ENCODE results near the gene PCDHGA7. TPM values are rescaled to one million over a fixed set of nuclear protein-coding genes. Genes with fewer than 3 reads are reported as not detected.
"Not testable (repeated sequence)": the region's sequence is repeated elsewhere in the genome, so short reads cannot be mapped to it uniquely, and the experiment has no call there.

Gene PCDHGA7
- total and polyA plus RNA-seq, 12 donors: 0.54 to 11.5 (median 7.7) TPM

- H3K9me3 ChIP-seq: peaks cover 0 to 100% (median 55%) of the 10 kb centered on the region in 11 donors
Observed at GRCh38 chr5:141407790-141408505, 25.4 kb downstream of the PCDHGA7 start, which contains the start of gene PCDHGB6. TSS of gene PCDHGB6 (plus strand) at chr5:141408021. CDS start at chr5:141408203, 182 bp downstream.

GRCh38 chr5:141409598-141410306 is 27.2 kb downstream of the PCDHGA7 start:
- Histone ChIP-seq H3K27ac (no peak overlapping the region), H3K9me3 (peaks cover 0 to 100% (median 48%) of the 10 kb centered on the region in 11 donors), H3K27me3 (peaks cover 0 to 95% (median 0%) of the 10 kb centered on the region in 7 donors), H3K36me3 (peaks cover 0 to 75% (median 0%) of the 10 kb centered on the region in 9 donors), H3K4me1 (peaks cover 0 to 15% (median 0%) of the 10 kb centered on the region in 9 donors), H3K4me3 (no peak overlapping the region)
- TF ChIP-seq, protein P1, sequence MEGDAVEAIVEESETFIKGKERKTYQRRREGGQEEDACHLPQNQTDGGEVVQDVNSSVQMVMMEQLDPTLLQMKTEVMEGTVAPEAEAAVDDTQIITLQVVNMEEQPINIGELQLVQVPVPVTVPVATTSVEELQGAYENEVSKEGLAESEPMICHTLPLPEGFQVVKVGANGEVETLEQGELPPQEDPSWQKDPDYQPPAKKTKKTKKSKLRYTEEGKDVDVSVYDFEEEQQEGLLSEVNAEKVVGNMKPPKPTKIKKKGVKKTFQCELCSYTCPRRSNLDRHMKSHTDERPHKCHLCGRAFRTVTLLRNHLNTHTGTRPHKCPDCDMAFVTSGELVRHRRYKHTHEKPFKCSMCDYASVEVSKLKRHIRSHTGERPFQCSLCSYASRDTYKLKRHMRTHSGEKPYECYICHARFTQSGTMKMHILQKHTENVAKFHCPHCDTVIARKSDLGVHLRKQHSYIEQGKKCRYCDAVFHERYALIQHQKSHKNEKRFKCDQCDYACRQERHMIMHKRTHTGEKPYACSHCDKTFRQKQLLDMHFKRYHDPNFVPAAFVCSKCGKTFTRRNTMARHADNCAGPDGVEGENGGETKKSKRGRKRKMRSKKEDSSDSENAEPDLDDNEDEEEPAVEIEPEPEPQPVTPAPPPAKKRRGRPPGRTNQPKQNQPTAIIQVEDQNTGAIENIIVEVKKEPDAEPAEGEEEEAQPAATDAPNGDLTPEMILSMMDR (IDR thresholded peaks at IDR 0.05): no peak
- DNase-seq: no peak
- peak in 1 of 8 donors; percentile 29 for ATAC-seq
- 30 to 34% methylated on average over 64 of the region's 64 CpGs for WGBS, 2 donors
- intact Hi-C loops (cut with DNase I): loop anchor here in 4 of 10 donors (5.0 to 10.0 kb wide), 6 partner anchors 55 to 195 kb away; partner anchors contain the start of genes PCDHB13 (in 1 of the 4), PCDHGA4 (in 1 of the 4), PCDHGB1 (in 1 of the 4) and PCDHGB2 (in 1 of the 4)

More at GRCh38 chr5:141407790-141408505, 25.4 kb downstream of the PCDHGA7 start, which contains the start of gene PCDHGB6:
- Histone ChIP-seq H3K36me3 (peaks cover 0 to 71% (median 0%) of the 10 kb centered on the region in 9 donors), H3K27me3 (peaks cover 0 to 92% (median 0%) of the 10 kb centered on the region in 7 donors), H3K27ac (peak within 1 kb of the TSS in 6 of 10 donors; percentile 20 to 60 (median 44)), H3K4me3 (peak within 1 kb of the TSS in 9 of 10 donors; percentile 14 to 46 (median 43))
- intact Hi-C loops (cut with DNase I): loop anchor here in 2 of 10 donors (5.0 to 10.0 kb wide), 2 partner anchors 53 to 154 kb away; partner anchors contain the start of genes PCDHGA4 (in 1 of the 2), PCDHGB1 (in 1 of the 2) and PCDHGB2 (in 1 of the 2)
- TF ChIP-seq, protein P1 (IDR thresholded peaks at IDR 0.05): peak; percentile 24 to 71 (median 56)
- not testable (repeated sequence) for H3K4me1 ChIP-seq
- DNase-seq (peak in 1 of 2 donors; percentile 57), ATAC-seq (peak; percentile 71 to 91 (median 84))
- 15 to 17% methylated on average over 48 to 49 of the region's 51 CpGs for WGBS, 2 donors

DNA sequence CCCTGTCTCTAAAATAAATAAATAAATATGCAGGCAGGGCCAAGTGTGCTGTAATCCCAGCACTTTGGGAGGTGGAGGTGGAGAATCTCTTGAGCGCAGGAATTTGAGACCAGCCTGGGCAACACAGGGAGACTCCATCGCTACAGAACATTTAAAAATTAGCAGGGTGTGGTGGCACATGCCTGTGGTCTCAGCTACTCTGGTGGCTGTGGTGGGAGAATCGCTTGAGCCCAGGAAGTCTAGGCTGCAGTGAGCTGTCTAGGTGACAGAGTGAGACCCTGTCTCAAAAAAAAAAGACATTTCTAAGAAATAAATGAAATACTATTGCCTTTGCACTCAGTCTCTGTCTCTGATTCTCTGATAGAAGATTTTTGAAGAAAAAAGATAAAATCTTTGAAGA is 29.0 kb downstream of the PCDHGA7 start:
- WGBS, 2 donors: 74 to 75% methylated on average over 3 of the region's 3 CpGs
- no peak overlapping the region for H3K4me3 ChIP-seq
- H3K9me3 ChIP-seq: peaks cover 0 to 100% (median 54%) of the 10 kb centered on the region in 11 donors
- DNase-seq (no peak), ATAC-seq (no peak)
- peaks cover 0 to 96% (median 0%) of the 10 kb centered on the region in 7 donors for H3K27me3 ChIP-seq
- H3K36me3 ChIP-seq: peaks cover 0 to 66% (median 0%) of the 10 kb centered on the region in 9 donors
- H3K27ac ChIP-seq: no peak overlapping the region
- intact Hi-C loops (cut with DNase I): loop anchor here in 4 of 10 donors (5.0 to 10.0 kb wide), 4 partner anchors 113 to 197 kb away; partner anchors contain the start of gene PCDHB13 (in 1 of the 4)
- TF ChIP-seq, protein P1 (IDR thresholded peaks at IDR 0.05): no peak
- peaks cover 0 to 15% (median 0%) of the 10 kb centered on the region in 9 donors for H3K4me1 ChIP-seq

Measured in heart right ventricle (tissue), 16 donors.